AG10803 (cell line): Measurements from ENCODE around the gene PRKAG2.

ENCODE experiments used
- DNase-seq: peaks from one replicate; pipeline ENCODE4 v3.0.0; 2010; ENCODE audit warnings: low read depth
- H3K4me3 ChIP-seq: 2 replicates; pipeline ENCODE4 v1.5.1; 2011; ENCODE audit warnings: mild to moderate bottlenecking, low read length, control low read depth
- TF ChIP-seq, protein P1 (sequence below): conservative IDR thresholded peaks from 2 replicates; pipeline ENCODE4 v1.5.1; 2011; ENCODE audit warnings: mild to moderate bottlenecking, low read length, control low read depth, inconsistent platforms

Gene PRKAG2

DNA sequence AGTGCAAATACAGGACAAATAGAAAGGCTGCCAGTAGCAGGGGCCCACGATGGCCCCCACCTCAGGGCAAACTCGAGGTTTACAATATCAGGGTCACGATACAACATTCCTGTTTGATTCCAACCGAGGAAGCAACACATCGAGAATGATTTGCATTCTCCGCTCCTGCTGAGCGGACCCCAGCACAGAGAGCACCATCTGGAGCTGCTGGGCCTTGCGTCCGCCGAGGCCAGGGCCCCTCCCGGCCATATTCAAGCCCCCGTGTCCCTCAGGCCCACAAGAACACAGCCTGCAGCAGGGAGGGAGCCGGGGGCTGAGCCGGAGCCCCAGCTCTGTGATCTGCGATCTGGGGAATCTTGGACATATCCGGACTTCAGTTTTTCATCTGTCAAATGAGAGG, 84.3 kb downstream of the PRKAG2 start:
- H3K4me3 ChIP-seq: no peak overlapping the region
- TF ChIP-seq, protein P1, sequence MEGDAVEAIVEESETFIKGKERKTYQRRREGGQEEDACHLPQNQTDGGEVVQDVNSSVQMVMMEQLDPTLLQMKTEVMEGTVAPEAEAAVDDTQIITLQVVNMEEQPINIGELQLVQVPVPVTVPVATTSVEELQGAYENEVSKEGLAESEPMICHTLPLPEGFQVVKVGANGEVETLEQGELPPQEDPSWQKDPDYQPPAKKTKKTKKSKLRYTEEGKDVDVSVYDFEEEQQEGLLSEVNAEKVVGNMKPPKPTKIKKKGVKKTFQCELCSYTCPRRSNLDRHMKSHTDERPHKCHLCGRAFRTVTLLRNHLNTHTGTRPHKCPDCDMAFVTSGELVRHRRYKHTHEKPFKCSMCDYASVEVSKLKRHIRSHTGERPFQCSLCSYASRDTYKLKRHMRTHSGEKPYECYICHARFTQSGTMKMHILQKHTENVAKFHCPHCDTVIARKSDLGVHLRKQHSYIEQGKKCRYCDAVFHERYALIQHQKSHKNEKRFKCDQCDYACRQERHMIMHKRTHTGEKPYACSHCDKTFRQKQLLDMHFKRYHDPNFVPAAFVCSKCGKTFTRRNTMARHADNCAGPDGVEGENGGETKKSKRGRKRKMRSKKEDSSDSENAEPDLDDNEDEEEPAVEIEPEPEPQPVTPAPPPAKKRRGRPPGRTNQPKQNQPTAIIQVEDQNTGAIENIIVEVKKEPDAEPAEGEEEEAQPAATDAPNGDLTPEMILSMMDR: no peak
- DNase-seq: no peak

DNA sequence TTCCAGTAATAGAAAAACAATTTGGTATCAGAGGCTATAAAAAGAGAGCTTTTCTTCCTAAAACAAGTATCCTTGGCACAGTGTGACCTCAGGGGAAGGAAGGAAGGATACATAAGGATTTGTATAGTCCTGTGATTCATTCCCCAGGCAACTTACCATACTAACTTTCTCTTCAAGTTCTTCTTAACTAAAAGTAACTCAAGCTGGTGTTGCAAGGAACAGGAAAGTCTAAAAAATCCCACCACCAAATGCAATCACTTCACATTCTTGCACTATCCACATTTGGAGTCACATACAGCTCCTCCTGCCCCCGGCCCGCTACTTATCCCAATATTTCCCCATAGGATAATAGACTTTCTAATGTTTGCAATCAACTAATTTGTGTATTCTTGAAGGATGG, 84.8 kb downstream of the PRKAG2 start:
- TF ChIP-seq, protein P1: no peak
- DNase-seq: no peak
- H3K4me3 ChIP-seq: no peak overlapping the region

DNA sequence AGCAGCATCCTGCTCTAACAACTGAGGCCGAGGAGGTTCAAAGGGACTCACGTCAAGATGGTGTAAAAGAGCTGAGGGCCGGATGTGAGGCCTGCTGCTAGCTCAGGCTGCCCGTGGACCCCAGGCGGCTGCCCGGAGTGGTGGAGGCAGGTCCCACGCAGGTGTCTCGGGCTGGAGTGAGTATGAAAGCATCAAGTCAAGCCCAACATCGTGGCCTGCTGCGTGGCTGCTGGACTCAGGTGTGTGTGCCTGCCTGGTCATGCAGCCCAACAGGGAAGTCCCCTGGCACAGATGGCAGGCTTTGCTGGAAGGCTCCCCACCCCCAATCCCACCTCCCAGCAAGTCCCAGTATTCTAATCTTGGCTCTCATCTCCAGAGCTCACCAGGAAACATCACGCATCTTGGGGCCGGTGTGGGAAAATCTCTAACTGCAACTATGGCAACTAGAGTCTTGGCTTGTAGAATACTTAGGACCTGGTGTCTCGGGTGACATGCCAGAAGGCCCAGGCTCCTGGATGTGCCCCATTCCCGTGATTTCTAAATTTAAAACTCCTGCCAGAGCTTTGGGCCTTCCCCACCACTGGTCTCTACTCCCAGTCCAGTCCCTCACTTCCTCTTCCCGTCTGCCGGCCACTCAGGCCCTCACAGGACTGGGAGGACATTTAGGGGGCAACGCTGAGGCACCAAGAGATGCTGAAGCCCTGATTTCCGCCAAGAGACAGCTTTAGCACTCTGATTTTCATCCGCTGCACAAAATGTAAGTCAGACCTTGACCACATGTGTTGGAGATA, 85.9 kb downstream of the PRKAG2 start:
- TF ChIP-seq, protein P1: no peak
- no peak for DNase-seq

DNA sequence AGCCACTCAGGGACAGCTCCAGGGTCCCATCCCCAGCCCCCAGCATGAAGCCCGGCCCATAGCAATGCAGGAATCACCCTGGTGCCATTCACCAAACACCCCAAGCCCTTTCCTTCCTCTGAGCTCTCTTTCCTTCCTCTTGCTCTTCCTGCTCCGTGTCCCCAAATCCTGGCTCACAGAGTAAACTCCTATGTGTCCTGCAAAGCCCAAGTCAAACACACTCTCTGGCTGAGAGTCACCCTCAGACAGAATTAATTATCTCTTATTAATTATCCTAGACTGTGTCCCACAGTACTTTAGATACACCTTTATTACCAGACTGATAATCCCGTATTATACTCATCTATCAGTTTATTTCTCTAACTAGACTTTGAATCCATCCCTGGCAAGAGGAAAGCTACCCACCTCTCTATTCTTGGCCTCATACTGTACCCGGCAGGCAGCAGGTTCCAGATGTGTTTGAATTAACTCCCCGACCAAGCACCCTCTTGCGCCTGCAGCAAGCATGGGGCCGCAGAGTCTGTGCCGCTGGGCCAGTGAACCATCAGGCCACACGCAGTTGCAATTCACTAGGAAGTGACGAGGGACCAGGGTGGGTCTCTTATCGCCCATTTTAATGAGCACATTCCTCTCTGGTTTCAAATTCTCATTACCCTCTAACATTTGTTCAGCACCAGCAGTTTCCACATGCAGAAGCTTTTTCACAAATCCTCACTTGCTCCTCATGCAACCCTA, 86.7 kb downstream of the PRKAG2 start:
- TF ChIP-seq, protein P1: no peak
- DNase-seq: no peak
- H3K4me3 ChIP-seq: no peak overlapping the region

More for the DNA sequence above, 85.9 kb downstream of the PRKAG2 start:
- H3K4me3 ChIP-seq: no peak overlapping the region

DNA sequence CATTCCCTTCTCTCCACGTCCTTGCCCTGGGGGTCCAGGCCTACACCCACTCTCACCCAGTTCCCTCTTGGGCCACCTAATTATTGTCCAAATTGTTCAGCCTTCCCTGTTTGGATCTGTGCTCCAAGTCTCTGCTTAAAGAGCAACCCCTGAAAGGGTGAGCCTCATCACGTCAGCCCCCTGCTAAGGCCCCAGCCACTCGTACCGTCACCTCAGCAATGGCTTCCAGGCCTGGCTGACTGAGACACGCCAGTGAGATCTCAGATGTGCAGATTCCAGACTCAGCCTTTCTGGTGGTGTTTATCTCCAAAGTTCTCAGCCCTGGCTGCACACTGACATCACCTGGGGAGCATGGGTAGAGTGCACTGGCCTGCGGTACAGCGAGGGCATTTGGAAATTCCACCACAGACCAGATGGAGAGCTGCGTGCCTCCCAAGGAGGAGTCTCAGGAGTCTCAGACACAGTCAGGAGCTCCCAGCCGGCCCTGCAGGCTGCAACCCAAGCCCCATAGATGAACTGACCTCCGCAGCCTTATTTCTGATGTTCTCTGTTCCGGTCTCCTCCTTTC, 87.5 kb downstream of the PRKAG2 start:
- no peak overlapping the region for H3K4me3 ChIP-seq
- TF ChIP-seq, protein P1: no peak
- DNase-seq: no peak

DNA sequence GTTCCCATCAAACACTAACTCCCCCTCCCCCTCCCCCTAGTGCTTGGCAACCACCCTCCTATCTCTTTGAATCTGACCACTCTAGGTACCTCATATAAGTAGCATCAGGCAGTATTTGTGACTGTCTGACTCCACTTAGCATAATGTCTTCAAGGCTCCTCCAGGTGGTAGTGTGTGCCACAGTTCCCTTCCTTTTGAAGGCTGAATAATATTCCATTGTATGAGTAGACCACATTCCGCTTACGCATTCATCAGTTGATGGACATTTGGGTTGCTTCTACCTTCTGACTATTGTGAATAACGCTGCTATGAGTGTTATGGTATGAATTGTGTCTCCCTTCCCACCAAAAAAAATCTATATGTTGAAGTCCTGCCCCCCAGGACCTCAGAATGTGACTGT, 89.6 kb downstream of the PRKAG2 start:
- no peak for DNase-seq
- H3K4me3 ChIP-seq: no peak overlapping the region
- TF ChIP-seq, protein P1: no peak
